ENCODE measurements around the gene VSTM4.

GRCh38 chr10:49000437-49001398 is 114.6 kb downstream of the VSTM4 start:
- TF ChIP-seq CTCF (IDR thresholded peaks at IDR 0.05 in 2 of 3, conservative IDR thresholded peaks at IDR 0.05 in 1 of 3; ENCODE audit: borderline replicate concordance in 1 of 3, insufficient read depth in 1 of 3, low read depth in 2 of 3, low read length in 2 of 3) (no peak), ZFX (IDR thresholded peaks at IDR 0.05) (no peak), POLR2A (IDR thresholded peaks at IDR 0.05; ENCODE audit: borderline replicate concordance, extremely low read depth, insufficient read depth, insufficient read length) (no peak), FOSL1 (IDR thresholded peaks at IDR 0.05; ENCODE audit: low read depth) (no peak), EZH2phosphoT487 (IDR thresholded peaks at IDR 0.05; ENCODE audit: borderline replicate concordance) (no peak), POLR2AphosphoS5 (IDR thresholded peaks at IDR 0.05; ENCODE audit: low read depth, low read length) (no peak), EZH2 (IDR thresholded peaks at IDR 0.05) (no peak), TCF7L2 (IDR thresholded peaks at IDR 0.05; ENCODE audit: borderline replicate concordance, extremely low read depth, insufficient read depth, insufficient read length) (no peak)
